NCI-H748 treated with DMSO at 0.1 percent for 48 hours (cell line): Measurements from ENCODE around the gene RARS2.
A peak's percentile ranks its signal among the peaks of the same experiment; 100 is the strongest.
"Not testable (repeated sequence)": the region's sequence is repeated elsewhere in the genome, so short reads cannot be mapped to it uniquely, and the experiment has no call there.

ENCODE experiments used
- DNase-seq: peaks from one replicate; lab custom pipeline; 2025; lab: John Stamatoyannopoulos, UW

Gene RARS2

GRCh38 chr6:87589693-87590416, at the start of gene RARS2, which contains the start of gene ORC3:
Gene RARS2 (minus strand): TSS chr6:87589987. CDS start chr6:87589957, 30 bp downstream.
Gene ORC3 (plus strand): TSS chr6:87590135. CDS start chr6:87590169, 34 bp downstream.
- peak; percentile 84 for DNase-seq

- DNase-seq = no peak
Observed at GRCh38 chr6:87639373-87639772, 49.6 kb upstream of the RARS2 start.

- DNase-seq = no peak
Observed at GRCh38 chr6:87637106-87637505, 47.3 kb upstream of the RARS2 start.

- no peak for DNase-seq
Observed at GRCh38 chr6:87636315-87636714, 46.5 kb upstream of the RARS2 start.

- no peak for DNase-seq
Observed at GRCh38 chr6:87633851-87634250, 44.1 kb upstream of the RARS2 start.

- DNase-seq = no peak
Observed at GRCh38 chr6:87630746-87631145, 41.0 kb upstream of the RARS2 start.

GRCh38 chr6:87628881-87629280, 39.1 kb upstream of the RARS2 start:
- no peak for DNase-seq

GRCh38 chr6:87628424-87628823, 38.6 kb upstream of the RARS2 start:
- no peak for DNase-seq

- no peak for DNase-seq
Observed at GRCh38 chr6:87623248-87623647, 33.5 kb upstream of the RARS2 start.

- no peak for DNase-seq
Observed at GRCh38 chr6:87618531-87618930, 28.7 kb upstream of the RARS2 start.

GRCh38 chr6:87617405-87617804, 27.6 kb upstream of the RARS2 start:
- no peak for DNase-seq

GRCh38 chr6:87613018-87613417, 23.2 kb upstream of the RARS2 start:
- not testable (repeated sequence) for DNase-seq

GRCh38 chr6:87608802-87609201, 19.0 kb upstream of the RARS2 start:
- no peak for DNase-seq

GRCh38 chr6:87606199-87606598, 16.4 kb upstream of the RARS2 start:
- DNase-seq = no peak

- DNase-seq = no peak
Observed at GRCh38 chr6:87600576-87600975, 10.8 kb upstream of the RARS2 start.

GRCh38 chr6:87590990-87591389, 1.2 kb upstream of the RARS2 start:
- no peak for DNase-seq

GRCh38 chr6:87590417-87590880, 662 bp upstream of the RARS2 start:
- DNase-seq = no peak

- no peak for DNase-seq
Observed at GRCh38 chr6:87588756-87589407, 905 bp downstream of the RARS2 start.

- DNase-seq = no peak
Observed at GRCh38 chr6:87586371-87587077, 3.3 kb downstream of the RARS2 start.

- DNase-seq = no peak
Observed at GRCh38 chr6:87583822-87584221, 6.0 kb downstream of the RARS2 start.

GRCh38 chr6:87575423-87575822, 14.4 kb downstream of the RARS2 start:
- DNase-seq = no peak

GRCh38 chr6:87574237-87574804, 15.5 kb downstream of the RARS2 start:
- no peak for DNase-seq
